Pancreas (tissue), 10 donors: Measurements from ENCODE around the gene FRMD4A. TPM values are rescaled to one million over a fixed set of nuclear protein-coding genes. Genes with fewer than 3 reads are reported as not detected.

Experiments used
- ATAC-seq, 4 donors: fragments of 200-7000 bp; cut with Tn5 transposase; one replicate each; pipeline versions ENCODE4 v1.8.0 to v1.9.1; 2020; ENCODE audit warnings: mild to moderate bottlenecking in 4 of 4, moderate library complexity in 4 of 4
- DNase-seq, 6 donors: peaks; one replicate each; pipeline ENCODE4 v3.0.0-alpha.2; 2020
- FAIRE-seq: peaks from 2 replicates; lab custom pipeline; 2012; peaks lifted over from hg19 to GRCh38; lab: Jason Lieb, UNC
- H3K27ac ChIP-seq, 4 donors: fragments of 200-600 bp; sonication (generic); 1 replicate in 3 of 4; 2 replicates in 1 of 4; pipeline versions ENCODE4 v1.5.0 to v1.8.0; 2020
- H3K27me3 ChIP-seq, 4 donors: fragments of 200-600 bp; one replicate each; pipeline ENCODE4 v1.8.0; 2021
- H3K36me3 ChIP-seq, 3 donors: fragments of 200-600 bp; sonication (generic) in 1 of 3; one replicate each; pipeline versions ENCODE4 v1.5.0 to v1.8.0; 2020 to 2021
- H3K4me1 ChIP-seq, 3 donors: fragments of 200-600 bp; one replicate each; pipeline ENCODE4 v1.8.0; 2021
- H3K4me3 ChIP-seq, 4 donors: fragments of 200-600 bp; sonication (generic) in 2 of 4; one replicate each; pipeline versions ENCODE4 v1.5.0 to v1.8.0; 2020 to 2021
- H3K9me3 ChIP-seq, 4 donors: fragments of 200-600 bp; one replicate each; pipeline ENCODE4 v1.8.0; 2021
- WGBS, 2 donors: extraction: QIAGEN DNeasy Blood & Tissue Kit; methylation state at CpG; one replicate each; pipeline ENCODE4 v1.1.7; 2013; 5-methylcytosine and 5-hydroxymethylcytosine counted together
- intact Hi-C, 3 donors: fragments of 100-400 bp; cut with DNase I; formaldehyde crosslinking; loops; one replicate each; pipeline versions ENCODE4 v1.11.1 to v1.14.2; 2022
- polyA plus RNA-seq, 2 donors: library from polyadenylated mRNA; stranded (reverse); fragments of 200-250 nt; gene quantifications; one replicate each; pipeline ENCODE4 v1.2.3, GENCODE V29; 2013
- total RNA-seq, 6 donors: library from RNA; stranded (reverse); fragmentation: NEBNext Ultra II Directional in 4 of 6; extraction: Animal tissue kit (Norgen Biotek cat#: 25700) in 4 of 6; gene quantifications; one replicate each; pipeline versions ENCODE4 v1.2.1 to v1.2.4, GENCODE V29; 2021 to 2023
- TF ChIP-seq, protein P1 (sequence below), 4 donors: fragments of 200-600 bp; sonication (generic) in 3 of 4; IDR thresholded peaks; one replicate each; pipeline versions ENCODE4 v1.5.0 to v1.8.0; 2021; ENCODE audit warnings: antibody characterized with exemption in 4 of 4
- donor health status: healthy with polysubstance abuse.
- donor health status: DM: no; HTN: no; CAD: no; lungs with moderate emphysema.
- donor health status: DM: no; HTN: no; CAD: no.
- donor health status: control.
- donor health status: control.
- donor health status: Bipolar disorder and iron deficiency.
- donor health status: DM: yes; HTN: yes; CAD: no.
- donor health status: DM: no; HTN: no; CAD: no.
- donor health status: DM: no; HTN: no; CAD: no.
- donor health status: DM: yes; HTN: yes; CAD: no.

The FRMD4A gene
- total and polyA plus RNA-seq, 8 donors = 13.5 to 27.5 (median 18.7) TPM

DNA sequence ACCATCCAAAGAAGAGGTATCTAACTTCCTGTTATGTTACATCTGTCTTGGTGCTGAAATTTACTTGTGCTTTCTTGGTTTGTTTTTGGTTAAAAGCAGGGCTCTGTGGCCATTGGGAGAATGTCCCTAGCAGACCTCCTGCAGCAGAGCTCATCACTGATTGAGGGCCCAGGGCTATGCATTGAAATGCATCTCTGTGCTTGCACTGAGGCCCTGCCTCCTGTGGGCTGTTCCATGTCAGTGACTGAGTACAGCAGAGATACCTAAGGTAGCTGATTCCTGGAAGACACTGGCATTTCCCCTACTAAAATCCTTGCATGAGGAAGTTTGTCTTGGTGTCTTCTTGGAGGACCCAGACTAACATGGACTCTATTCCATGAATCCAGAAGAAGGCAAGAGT lies 213.9 kb downstream of the FRMD4A start:
- no peak overlapping the region for H3K27ac ChIP-seq
- no peaks in the 10 kb centered on the region for H3K4me1 ChIP-seq
- H3K4me3 ChIP-seq = no peak overlapping the region
- DNase-seq = no peak
- no peaks in the 10 kb centered on the region for H3K9me3 ChIP-seq
- FAIRE-seq = no peak
- no peaks in the 10 kb centered on the region for H3K36me3 ChIP-seq
- TF ChIP-seq, protein P1, sequence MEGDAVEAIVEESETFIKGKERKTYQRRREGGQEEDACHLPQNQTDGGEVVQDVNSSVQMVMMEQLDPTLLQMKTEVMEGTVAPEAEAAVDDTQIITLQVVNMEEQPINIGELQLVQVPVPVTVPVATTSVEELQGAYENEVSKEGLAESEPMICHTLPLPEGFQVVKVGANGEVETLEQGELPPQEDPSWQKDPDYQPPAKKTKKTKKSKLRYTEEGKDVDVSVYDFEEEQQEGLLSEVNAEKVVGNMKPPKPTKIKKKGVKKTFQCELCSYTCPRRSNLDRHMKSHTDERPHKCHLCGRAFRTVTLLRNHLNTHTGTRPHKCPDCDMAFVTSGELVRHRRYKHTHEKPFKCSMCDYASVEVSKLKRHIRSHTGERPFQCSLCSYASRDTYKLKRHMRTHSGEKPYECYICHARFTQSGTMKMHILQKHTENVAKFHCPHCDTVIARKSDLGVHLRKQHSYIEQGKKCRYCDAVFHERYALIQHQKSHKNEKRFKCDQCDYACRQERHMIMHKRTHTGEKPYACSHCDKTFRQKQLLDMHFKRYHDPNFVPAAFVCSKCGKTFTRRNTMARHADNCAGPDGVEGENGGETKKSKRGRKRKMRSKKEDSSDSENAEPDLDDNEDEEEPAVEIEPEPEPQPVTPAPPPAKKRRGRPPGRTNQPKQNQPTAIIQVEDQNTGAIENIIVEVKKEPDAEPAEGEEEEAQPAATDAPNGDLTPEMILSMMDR (IDR thresholded peaks at IDR 0.05) = no peak
- H3K27me3 ChIP-seq = no peaks in the 10 kb centered on the region
- no peak for ATAC-seq
- intact Hi-C loops = no loop called here

DNA sequence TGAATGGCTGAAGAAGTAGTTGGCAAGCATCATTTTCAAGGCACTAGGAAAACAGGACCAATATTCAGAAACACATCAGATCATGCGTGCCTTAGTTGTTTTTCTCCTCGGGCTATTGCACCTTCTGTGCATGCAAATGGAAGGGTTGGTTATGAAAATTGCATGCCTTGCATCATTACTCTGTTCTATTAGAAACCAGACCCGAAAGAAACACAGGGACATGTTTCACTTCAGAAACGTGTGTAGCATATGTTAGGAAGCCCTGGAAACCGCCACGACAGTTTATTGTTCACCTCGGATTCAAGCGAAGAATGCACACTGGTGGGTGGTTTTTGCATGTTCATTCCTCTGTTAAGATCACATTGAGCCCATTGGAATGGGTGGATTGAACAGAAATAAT lies 214.7 kb downstream of the FRMD4A start:
- 91 to 93% methylated on average over 8 of the region's 8 CpGs for WGBS, 2 donors
- Histone ChIP-seq H3K27me3 (no peaks in the 10 kb centered on the region), H3K4me1 (no peaks in the 10 kb centered on the region), H3K36me3 (no peaks in the 10 kb centered on the region), H3K4me3 (no peak overlapping the region), H3K9me3 (no peaks in the 10 kb centered on the region), H3K27ac (no peak overlapping the region)
- intact Hi-C loops = no loop called here
- TF ChIP-seq, protein P1 (IDR thresholded peaks at IDR 0.05) = no peak
- no peak for ATAC-seq
- no peak for FAIRE-seq
- DNase-seq = no peak

DNA sequence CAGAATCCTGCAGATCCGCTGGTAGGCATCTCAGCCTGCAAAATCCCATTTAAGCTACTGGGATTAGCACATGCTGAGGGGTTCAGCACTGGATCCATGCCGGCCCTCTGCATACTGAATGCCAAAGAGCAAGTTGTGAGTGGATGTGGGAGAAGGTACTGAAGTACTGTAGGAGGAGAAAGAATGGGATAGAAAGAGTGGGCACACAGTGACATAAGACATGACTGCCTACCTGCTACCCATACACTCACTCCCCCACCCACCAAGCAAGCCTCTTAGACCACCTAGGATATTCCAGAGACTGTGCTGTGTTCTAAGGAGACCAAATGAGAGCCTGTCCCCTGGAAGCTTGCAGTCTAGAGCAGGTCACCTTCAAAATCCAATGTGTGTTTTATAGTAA lies 215.9 kb downstream of the FRMD4A start:
- no peaks in the 10 kb centered on the region for H3K27me3 ChIP-seq
- ATAC-seq (no peak), FAIRE-seq (no peak), DNase-seq (no peak)
- TF ChIP-seq, protein P1 (IDR thresholded peaks at IDR 0.05) = no peak
- no peaks in the 10 kb centered on the region for H3K9me3 ChIP-seq
- WGBS, 2 donors = 81 to 93% methylated on average over 2 of the region's 2 CpGs
- H3K4me3 ChIP-seq = no peak overlapping the region
- H3K4me1 ChIP-seq = no peaks in the 10 kb centered on the region
- H3K36me3 ChIP-seq = no peaks in the 10 kb centered on the region
- intact Hi-C loops = no loop called here
- no peak overlapping the region for H3K27ac ChIP-seq

DNA sequence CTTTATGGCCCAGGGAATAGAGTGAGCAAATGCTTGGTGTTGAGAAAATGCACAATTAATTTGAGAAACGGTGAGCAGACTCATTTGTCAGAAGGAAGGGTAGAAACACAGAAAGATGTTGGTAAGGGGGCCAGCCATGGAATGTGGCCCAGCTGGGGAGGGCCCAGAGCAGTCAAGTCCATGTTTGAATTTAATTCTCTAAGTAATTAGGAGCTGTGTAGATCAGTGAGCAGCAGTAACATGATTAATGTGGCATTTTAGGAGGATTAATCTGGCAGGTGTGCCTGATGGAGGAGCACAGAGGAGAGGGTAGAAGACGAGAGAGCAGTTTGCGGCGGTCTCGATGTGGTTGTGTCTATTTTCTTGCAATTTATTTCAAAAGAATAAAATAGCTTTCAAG lies 218.7 kb downstream of the FRMD4A start:
- Histone ChIP-seq H3K4me3 (no peak overlapping the region), H3K27ac (no peak overlapping the region), H3K9me3 (no peaks in the 10 kb centered on the region), H3K4me1 (no peaks in the 10 kb centered on the region), H3K36me3 (no peaks in the 10 kb centered on the region), H3K27me3 (no peaks in the 10 kb centered on the region)
- TF ChIP-seq, protein P1 (IDR thresholded peaks at IDR 0.05) = no peak
- FAIRE-seq (no peak), DNase-seq (no peak), ATAC-seq (no peak)
- 77 to 86% methylated on average over 5 of the region's 5 CpGs for WGBS, 2 donors
- intact Hi-C loops = no loop called here

DNA sequence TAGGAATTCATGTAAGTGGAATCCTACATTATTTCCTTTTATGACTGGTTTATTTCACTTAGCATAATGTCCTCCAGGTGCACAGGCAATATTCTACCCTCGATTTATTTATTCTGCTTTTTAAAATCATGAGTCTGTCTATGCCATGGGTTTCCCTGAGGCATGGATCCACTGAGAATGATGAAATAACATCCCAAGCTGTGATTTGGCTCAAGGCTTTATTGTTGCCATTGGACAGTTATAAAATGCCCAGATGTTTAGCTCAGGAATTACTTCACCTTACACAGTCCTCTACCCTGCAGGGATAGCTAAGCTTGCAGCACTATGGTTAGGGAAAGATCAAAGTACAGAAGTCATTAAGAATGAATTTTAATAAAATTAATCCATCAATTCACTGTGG lies 219.5 kb downstream of the FRMD4A start:
- intact Hi-C loops = no loop called here
- no peaks in the 10 kb centered on the region for H3K27me3 ChIP-seq
- no peak for ATAC-seq
- H3K27ac ChIP-seq = no peak overlapping the region
- H3K4me1 ChIP-seq = no peaks in the 10 kb centered on the region
- H3K4me3 ChIP-seq = no peak overlapping the region
- DNase-seq = no peak
- TF ChIP-seq, protein P1 (IDR thresholded peaks at IDR 0.05) = no peak
- WGBS, 2 donors = 92 to 95% methylated on average over 1 of the region's 1 CpG
- no peaks in the 10 kb centered on the region for H3K9me3 ChIP-seq
- no peaks in the 10 kb centered on the region for H3K36me3 ChIP-seq
- FAIRE-seq = no peak
